Measurements from ENCODE around the gene ULK2.

GRCh38 chr17:19747159-19747719 lies 120.5 kb downstream of the ULK2 start:
- no peak for TF ChIP-seq EZH2phosphoT487 (IDR thresholded peaks at IDR 0.05; ENCODE audit: low read depth)
- TF ChIP-seq, protein P1, sequence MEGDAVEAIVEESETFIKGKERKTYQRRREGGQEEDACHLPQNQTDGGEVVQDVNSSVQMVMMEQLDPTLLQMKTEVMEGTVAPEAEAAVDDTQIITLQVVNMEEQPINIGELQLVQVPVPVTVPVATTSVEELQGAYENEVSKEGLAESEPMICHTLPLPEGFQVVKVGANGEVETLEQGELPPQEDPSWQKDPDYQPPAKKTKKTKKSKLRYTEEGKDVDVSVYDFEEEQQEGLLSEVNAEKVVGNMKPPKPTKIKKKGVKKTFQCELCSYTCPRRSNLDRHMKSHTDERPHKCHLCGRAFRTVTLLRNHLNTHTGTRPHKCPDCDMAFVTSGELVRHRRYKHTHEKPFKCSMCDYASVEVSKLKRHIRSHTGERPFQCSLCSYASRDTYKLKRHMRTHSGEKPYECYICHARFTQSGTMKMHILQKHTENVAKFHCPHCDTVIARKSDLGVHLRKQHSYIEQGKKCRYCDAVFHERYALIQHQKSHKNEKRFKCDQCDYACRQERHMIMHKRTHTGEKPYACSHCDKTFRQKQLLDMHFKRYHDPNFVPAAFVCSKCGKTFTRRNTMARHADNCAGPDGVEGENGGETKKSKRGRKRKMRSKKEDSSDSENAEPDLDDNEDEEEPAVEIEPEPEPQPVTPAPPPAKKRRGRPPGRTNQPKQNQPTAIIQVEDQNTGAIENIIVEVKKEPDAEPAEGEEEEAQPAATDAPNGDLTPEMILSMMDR (IDR thresholded peaks at IDR 0.05; ENCODE audit: low read depth, low read length) = no peak

All from OCI-LY3 (cell line).